GM10248 (cell line): ENCODE measurements around the gene LAIR2.

Experiments
- CTCF ChIA-PET: fragments of 300-600 bp; sonication (Branson Sonifier 250); formaldehyde crosslinking; extraction: SDS; loops from one replicate; lab custom pipeline; 2021; ENCODE audit warnings: antibody characterized with exemption; lab: Yijun Ruan, JAX
- POLR2A ChIA-PET: fragments of 350-650 bp; sonication (Branson Sonifier 250); formaldehyde crosslinking; extraction: SDS; loops from one replicate; lab custom pipeline; 2020; ENCODE audit warnings: antibody characterized with exemption; lab: Yijun Ruan, JAX
- DNase-seq: peaks from one replicate; pipeline ENCODE4 v3.0.0; 2012; ENCODE audit errors: extremely low spot score
- CTCF ChIP-seq: IDR thresholded peaks from 2 replicates; pipeline ENCODE4 v1.5.1; 2012; ENCODE audit warnings: mild to moderate bottlenecking, low read depth; ENCODE audit errors: extremely low read depth, missing control alignments, control extremely low read depth

Gene LAIR2, protein sequence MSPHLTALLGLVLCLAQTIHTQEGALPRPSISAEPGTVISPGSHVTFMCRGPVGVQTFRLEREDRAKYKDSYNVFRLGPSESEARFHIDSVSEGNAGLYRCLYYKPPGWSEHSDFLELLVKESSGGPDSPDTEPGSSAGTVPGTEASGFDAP

GRCh38 chr19:54502518-54503048, at the start of gene LAIR2:
LAIR2 (plus strand) TSS chr19:54502831; CDS start chr19:54502919, 88 bp downstream.
- CTCF ChIA-PET, result no interaction called here
- POLR2A ChIA-PET, result no interaction called here
- TF ChIP-seq CTCF, result no peak
- DNase-seq, result no peak

DNA sequence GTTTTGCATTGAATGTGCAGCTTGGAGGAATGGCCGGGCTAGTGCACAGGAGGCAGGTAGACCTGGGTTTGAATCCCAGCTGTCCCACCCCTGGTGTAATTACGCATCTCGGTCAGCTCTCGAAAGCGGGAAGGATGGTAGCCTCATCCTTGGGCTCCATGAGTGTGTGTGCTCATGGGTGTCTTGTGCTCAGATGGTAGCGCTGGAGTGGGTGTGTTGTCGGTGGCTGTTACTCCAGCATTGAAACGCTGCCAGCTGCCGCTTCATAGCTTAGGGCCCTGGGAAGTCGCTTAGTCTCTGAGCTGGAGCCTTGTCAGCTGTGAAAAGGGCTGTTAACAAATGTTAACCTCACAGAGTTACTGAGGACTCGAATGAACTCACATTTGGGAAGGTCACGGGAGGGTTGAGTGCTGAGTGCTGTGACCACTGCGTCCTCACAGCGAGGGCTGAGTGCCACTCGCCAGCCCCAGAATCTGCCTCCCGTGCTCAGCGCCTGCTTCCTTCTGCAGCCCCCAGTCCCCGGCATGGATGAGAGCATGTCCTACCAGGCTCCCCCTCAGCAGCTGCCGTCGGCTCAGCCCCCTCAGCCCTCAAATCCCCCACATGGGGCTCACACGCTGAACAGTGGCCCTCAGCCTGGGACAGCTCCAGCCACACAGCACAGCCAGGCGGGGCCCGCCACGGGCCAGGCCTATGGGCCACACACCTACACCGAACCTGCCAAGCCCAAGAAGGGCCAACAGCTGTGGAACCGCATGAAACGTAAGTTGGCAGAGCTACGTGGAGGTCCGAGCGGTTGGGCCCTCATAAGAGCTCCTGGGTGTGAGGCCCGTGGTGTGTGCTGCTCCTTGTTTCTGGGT, 48.5 kb upstream of the LAIR2 start:
- no peak for DNase-seq
- no peak for TF ChIP-seq CTCF
- CTCF ChIA-PET, result interaction anchor here (1.3 kb wide), 1 partner anchor 10 kb away, joined by 4 read pairs; the partner anchor contains the start of gene LENG9
- POLR2A ChIA-PET, result interaction anchor here (2.3 kb wide), 1 partner anchor 9 kb away, joined by 12 read pairs; the partner anchor contains the start of gene LENG9

- no peak for DNase-seq
- POLR2A ChIA-PET, result interaction anchor here (0.6 to 2.3 kb wide), 2 partner anchors 8 to 21 kb away, joined by 3 to 12 read pairs; partner anchors contain the start of gene LENG9
- no peak for TF ChIP-seq CTCF
- CTCF ChIA-PET, result no interaction called here
These were observed 47.6 kb upstream of the LAIR2 start for GRCh38 chr19:54454781-54455675.

DNA sequence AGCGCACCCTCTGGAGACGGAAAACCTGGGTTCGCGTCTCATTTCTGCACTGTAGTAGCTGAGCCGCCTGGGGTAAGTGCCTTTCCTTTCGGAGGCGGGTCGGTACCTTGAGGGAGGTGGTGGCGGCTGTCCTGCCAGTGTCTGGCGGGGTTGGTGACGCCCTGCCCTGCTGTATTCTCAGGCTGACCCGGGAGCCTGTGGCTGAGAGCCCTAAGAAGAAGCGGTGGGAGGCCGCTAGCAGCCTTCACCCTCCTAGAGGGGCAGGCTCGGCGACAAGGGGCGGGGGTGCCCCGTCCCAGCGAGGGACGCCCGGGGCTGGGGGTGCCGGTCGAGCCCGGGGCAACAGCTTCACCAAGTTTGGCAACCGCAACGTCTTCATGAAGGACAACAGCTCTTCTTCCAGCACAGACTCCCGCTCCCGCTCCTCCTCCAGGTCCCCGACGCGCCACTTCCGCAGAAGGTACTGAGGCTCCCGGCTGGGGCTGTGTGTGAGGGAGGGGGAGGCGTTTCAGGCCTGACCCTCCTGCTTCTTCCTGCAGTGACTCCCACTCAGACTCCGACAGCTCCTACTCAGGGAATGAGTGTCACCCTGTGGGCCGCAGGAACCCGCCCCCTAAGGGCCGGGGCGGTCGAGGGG, 46.7 kb upstream of the LAIR2 start:
- POLR2A ChIA-PET, result no interaction called here
- CTCF ChIA-PET, result no interaction called here

More for the DNA sequence above, 46.7 kb upstream of the LAIR2 start:
- DNase-seq, result no peak
- TF ChIP-seq CTCF, result no peak
